ENCODE data around the gene CD200R1L.

DNA sequence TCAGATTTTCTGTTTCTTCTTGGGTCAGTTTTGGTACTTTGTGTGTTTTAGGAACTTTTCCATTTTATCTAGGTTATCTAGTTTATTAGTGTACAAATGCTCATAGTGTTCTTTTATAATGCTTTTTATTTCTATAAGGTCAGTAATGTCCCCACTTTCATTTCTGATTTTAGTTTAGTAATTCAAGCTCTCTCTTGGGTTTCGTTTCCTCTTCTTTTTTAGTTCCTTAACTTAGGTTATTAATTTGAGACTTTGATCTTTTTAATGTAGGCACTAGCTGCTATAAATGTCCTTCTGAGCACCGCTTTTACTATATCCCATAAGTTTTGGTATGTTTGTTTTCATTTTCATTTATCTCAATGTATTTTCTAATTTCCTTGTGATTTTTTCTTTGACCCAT lies 27.0 kb upstream of the CD200R1L start:
- TF ChIP-seq, protein P1, sequence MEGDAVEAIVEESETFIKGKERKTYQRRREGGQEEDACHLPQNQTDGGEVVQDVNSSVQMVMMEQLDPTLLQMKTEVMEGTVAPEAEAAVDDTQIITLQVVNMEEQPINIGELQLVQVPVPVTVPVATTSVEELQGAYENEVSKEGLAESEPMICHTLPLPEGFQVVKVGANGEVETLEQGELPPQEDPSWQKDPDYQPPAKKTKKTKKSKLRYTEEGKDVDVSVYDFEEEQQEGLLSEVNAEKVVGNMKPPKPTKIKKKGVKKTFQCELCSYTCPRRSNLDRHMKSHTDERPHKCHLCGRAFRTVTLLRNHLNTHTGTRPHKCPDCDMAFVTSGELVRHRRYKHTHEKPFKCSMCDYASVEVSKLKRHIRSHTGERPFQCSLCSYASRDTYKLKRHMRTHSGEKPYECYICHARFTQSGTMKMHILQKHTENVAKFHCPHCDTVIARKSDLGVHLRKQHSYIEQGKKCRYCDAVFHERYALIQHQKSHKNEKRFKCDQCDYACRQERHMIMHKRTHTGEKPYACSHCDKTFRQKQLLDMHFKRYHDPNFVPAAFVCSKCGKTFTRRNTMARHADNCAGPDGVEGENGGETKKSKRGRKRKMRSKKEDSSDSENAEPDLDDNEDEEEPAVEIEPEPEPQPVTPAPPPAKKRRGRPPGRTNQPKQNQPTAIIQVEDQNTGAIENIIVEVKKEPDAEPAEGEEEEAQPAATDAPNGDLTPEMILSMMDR (IDR thresholded peaks at IDR 0.05 in 8 of 11, conservative IDR thresholded peaks at IDR 0.05 in 3 of 11) = no peak
- no peak for TF ChIP-seq POLR2A (IDR thresholded peaks at IDR 0.05)
- TF ChIP-seq POLR2AphosphoS5 (IDR thresholded peaks at IDR 0.05) = no peak

Measured in spleen (tissue), 7 donors.